Lower lobe of right lung (tissue), 2 donors: ENCODE results near the gene BCS1L. TPM values are rescaled to one million over a fixed set of nuclear protein-coding genes. Genes with fewer than 3 reads are reported as not detected.
A peak's percentile ranks its signal among the peaks of the same experiment; 100 is the strongest.

Experiments used
- ATAC-seq, 2 donors: fragments of 200-7000 bp; cut with Tn5 transposase; one replicate each; pipeline ENCODE4 v1.9.1; 2020 to 2022; ENCODE audit warnings: mild to moderate bottlenecking in 2 of 2, moderate library complexity in 2 of 2
- DNase-seq: peaks from one replicate; pipeline ENCODE4 v3.0.0-alpha.2; 2020
- H3K27ac ChIP-seq: fragments of 200-600 bp; one replicate; pipeline ENCODE4 v1.8.0; 2022
- H3K27me3 ChIP-seq: fragments of 200-600 bp; one replicate; pipeline ENCODE4 v1.8.0; 2022; ENCODE audit warnings: low read depth
- H3K36me3 ChIP-seq: fragments of 200-600 bp; one replicate; pipeline ENCODE4 v1.8.0; 2022; ENCODE audit warnings: mild to moderate bottlenecking
- H3K4me1 ChIP-seq: fragments of 200-600 bp; one replicate; pipeline ENCODE4 v1.8.0; 2022
- H3K4me3 ChIP-seq: fragments of 200-600 bp; one replicate; pipeline ENCODE4 v1.8.0; 2022; ENCODE audit warnings: mild to moderate bottlenecking
- H3K9me3 ChIP-seq: fragments of 200-600 bp; one replicate; pipeline ENCODE4 v1.8.0; 2022
- CTCF ChIP-seq: fragments of 200-600 bp; IDR thresholded peaks from one replicate; pipeline ENCODE4 v1.8.0; 2022; ENCODE audit warnings: antibody characterized with exemption, mild to moderate bottlenecking
- intact Hi-C: fragments of 100-400 bp; cut with DNase I; formaldehyde crosslinking; loops from one replicate; pipeline ENCODE4 v1.11.0; 2022
- total RNA-seq: library from RNA; stranded (reverse); fragmentation: NEBNext Ultra II Directional; extraction: Animal tissue kit (Norgen Biotek cat#: 25700); gene quantifications from one replicate; pipeline ENCODE4 v1.2.1, GENCODE V29; 2021
- donor health status: DM: no; HTN: yes; CAD: no; lungs with severe emphysema.

The BCS1L gene
- total RNA-seq, 1 donor from 2014 or later: 26.7 TPM

- Histone ChIP-seq H3K36me3 (peaks cover 60% of the 10 kb centered on the region), H3K27ac (no peak overlapping the region), H3K4me3 (no peak overlapping the region), H3K27me3 (no peaks in the 10 kb centered on the region), H3K4me1 (peaks cover 21% of the 10 kb centered on the region), H3K9me3 (no peaks in the 10 kb centered on the region)
- intact Hi-C loops: no loop called here
- ATAC-seq: no peak
- DNase-seq: no peak
- TF ChIP-seq CTCF: no peak
Measured at GRCh38 chr2:218662377-218662776, 2.9 kb downstream of the BCS1L start.

- ATAC-seq (no peak), DNase-seq (no peak)
- H3K27ac ChIP-seq: no peak overlapping the region
- no peaks in the 10 kb centered on the region for H3K9me3 ChIP-seq
- intact Hi-C loops: no loop called here
- no peak overlapping the region for H3K4me3 ChIP-seq
- peaks cover 65% of the 10 kb centered on the region for H3K36me3 ChIP-seq
- no peak for TF ChIP-seq CTCF
- peaks cover 21% of the 10 kb centered on the region for H3K4me1 ChIP-seq
- no peaks in the 10 kb centered on the region for H3K27me3 ChIP-seq
Measured at GRCh38 chr2:218662827-218663226, 3.3 kb downstream of the BCS1L start.

DNA sequence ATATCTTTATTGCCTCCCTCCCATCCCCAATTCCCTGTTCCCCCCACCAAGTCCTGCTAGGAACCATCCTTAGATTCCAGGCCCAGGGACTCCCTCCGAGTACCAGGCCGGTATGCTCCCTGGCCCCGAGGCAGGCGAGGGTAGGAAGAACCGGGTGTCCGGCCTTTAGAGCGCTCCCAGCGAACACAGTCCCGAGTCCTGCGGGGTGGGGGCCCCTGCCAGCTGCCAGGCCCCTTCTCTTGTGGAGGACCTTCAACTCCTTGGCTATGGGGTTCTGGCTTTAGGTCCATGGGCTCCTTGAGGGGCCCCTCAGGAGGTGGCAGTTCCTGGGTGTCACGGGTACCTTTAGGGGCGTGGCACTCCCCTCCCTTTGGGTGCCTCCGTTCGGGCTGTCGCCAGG, 4.4 kb downstream of the BCS1L start:
- intact Hi-C loops: no loop called here
- no peak for DNase-seq
- Histone ChIP-seq H3K36me3 (peaks cover 75% of the 10 kb centered on the region), H3K27ac (no peak overlapping the region), H3K9me3 (no peaks in the 10 kb centered on the region), H3K27me3 (no peaks in the 10 kb centered on the region), H3K4me3 (no peak overlapping the region), H3K4me1 (peaks cover 11% of the 10 kb centered on the region)
- no peak for TF ChIP-seq CTCF
- no peak for ATAC-seq

- intact Hi-C loops: no loop called here
- H3K4me3 ChIP-seq: no peak overlapping the region
- TF ChIP-seq CTCF: no peak
- peaks cover 11% of the 10 kb centered on the region for H3K4me1 ChIP-seq
- no peak for ATAC-seq
- no peaks in the 10 kb centered on the region for H3K9me3 ChIP-seq
- H3K36me3 ChIP-seq: peaks cover 77% of the 10 kb centered on the region
- DNase-seq: no peak
- H3K27ac ChIP-seq: no peak overlapping the region
- no peaks in the 10 kb centered on the region for H3K27me3 ChIP-seq
Measured at GRCh38 chr2:218664653-218665052, 5.2 kb downstream of the BCS1L start.

- intact Hi-C loops: no loop called here
- H3K4me3 ChIP-seq: peak overlapping the region; percentile 94
- H3K27me3 ChIP-seq: no peaks in the 10 kb centered on the region
- H3K27ac ChIP-seq: peak overlapping the region; percentile 76
- H3K4me1 ChIP-seq: peaks cover 15% of the 10 kb centered on the region
- peaks cover 33% of the 10 kb centered on the region for H3K36me3 ChIP-seq
- no peak for DNase-seq
- no peak for TF ChIP-seq CTCF
- no peak for ATAC-seq
- H3K9me3 ChIP-seq: no peaks in the 10 kb centered on the region
Measured at GRCh38 chr2:218671097-218671653, 11.7 kb downstream of the BCS1L start.
